ENCODE data around the gene OR2T1. TPM values are rescaled to one million over a fixed set of nuclear protein-coding genes. Genes with fewer than 3 reads are reported as not detected.
"Not testable (repeated sequence)": the region's sequence is repeated elsewhere in the genome, so short reads cannot be mapped to it uniquely, and the experiment has no call there.

Gene OR2T1
- total and polyA plus RNA-seq, 4 experiments from 2014 or later = not detected

DNA sequence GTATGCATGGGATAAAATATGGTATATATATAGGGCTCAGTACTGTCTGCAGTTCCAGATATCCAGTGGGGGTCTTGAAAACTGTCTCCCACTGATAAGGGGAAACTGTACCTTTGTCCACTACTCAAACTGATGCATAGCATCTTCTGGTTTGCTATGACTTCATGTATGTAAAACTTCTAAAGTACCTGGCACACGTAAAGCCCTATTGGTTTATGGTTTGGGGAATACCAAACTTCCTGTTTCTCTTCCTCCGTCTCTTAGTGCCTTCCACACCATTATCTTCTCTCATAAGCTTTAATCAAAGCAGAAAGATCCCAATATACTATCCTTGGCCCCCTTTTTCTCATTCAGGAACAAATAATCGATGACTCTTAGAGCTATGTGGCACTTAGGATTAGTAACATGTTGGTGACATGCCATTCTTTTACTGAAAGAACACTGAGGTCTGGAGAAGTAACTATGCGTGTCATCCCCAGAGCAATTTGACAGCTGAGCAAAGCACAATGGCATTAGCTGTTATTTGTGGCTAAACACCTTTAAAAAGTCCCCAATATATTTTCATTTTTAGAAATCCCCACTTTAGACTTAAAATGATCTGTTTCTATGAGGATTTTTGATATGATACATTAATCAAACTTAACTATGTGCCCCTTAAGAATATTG is 45.7 kb downstream of the OR2T1 start:
- H3K4me3 Mint-ChIP-seq; H3K27me3 Mint-ChIP-seq; intact Hi-C loops (cut with micrococcal nuclease); POLR2A ChIA-PET (ENCODE audit: partially characterized antibody); DNase-seq; H3K27ac ChIP-seq (ENCODE audit: low read depth, low read length); H3K36me3 ChIP-seq (ENCODE audit: insufficient read depth, low read length); H3K9me3 ChIP-seq (ENCODE audit: control insufficient read depth in 1 of 2, low read length in 2 of 2); H3K4me3 ChIP-seq (ENCODE audit: low read length in 2 of 2); CTCF ChIA-PET (ENCODE audit: partially characterized antibody); H3K4me1 Mint-ChIP-seq; H3K9me3 Mint-ChIP-seq; H3K36me3 Mint-ChIP-seq; H3K4me1 ChIP-seq (ENCODE audit: insufficient read depth, low read length); H3K27ac Mint-ChIP-seq; H3K27me3 ChIP-seq (ENCODE audit: insufficient read depth, low read length): not testable (repeated sequence)

DNA sequence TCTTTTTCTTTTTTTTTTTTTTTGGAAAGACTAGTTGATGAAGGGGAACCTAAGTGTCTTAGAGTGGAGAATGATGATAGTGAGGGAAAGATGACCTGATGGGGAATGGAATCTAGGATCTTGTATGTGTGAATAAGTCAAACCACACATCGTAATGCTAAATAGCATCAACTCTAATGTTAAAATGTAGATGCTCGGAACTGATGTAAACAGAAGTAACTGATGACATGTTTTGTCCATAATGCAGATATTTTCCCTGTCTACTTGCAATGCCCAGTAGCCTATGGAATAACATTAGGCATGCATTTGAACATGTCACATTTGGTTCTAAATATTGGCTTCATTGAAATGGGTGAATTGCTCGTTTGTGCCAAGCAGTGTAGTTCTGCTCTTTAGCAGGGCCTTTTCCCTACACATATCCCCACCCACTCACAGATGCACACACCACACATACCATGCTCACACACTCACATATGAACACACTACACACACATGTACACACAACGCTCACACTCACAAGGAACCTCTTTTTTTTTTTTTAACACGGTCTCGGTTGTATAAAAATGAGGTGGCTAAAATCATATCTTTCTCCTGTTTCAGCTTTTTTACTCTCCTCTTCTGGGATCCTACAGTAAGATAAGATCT is 47.1 kb downstream of the OR2T1 start:
- H3K9me3 ChIP-seq (ENCODE audit: control insufficient read depth in 1 of 2, low read length in 2 of 2); H3K27ac ChIP-seq (ENCODE audit: low read depth, low read length); POLR2A ChIA-PET (ENCODE audit: partially characterized antibody); H3K27ac Mint-ChIP-seq; H3K27me3 Mint-ChIP-seq; H3K27me3 ChIP-seq (ENCODE audit: insufficient read depth, low read length); CTCF ChIA-PET (ENCODE audit: partially characterized antibody); H3K4me1 ChIP-seq (ENCODE audit: insufficient read depth, low read length); H3K4me3 Mint-ChIP-seq; H3K4me1 Mint-ChIP-seq; H3K4me3 ChIP-seq (ENCODE audit: low read length in 2 of 2); intact Hi-C loops (cut with micrococcal nuclease); H3K9me3 Mint-ChIP-seq; H3K36me3 Mint-ChIP-seq; H3K36me3 ChIP-seq (ENCODE audit: insufficient read depth, low read length); DNase-seq: not testable (repeated sequence)

DNA sequence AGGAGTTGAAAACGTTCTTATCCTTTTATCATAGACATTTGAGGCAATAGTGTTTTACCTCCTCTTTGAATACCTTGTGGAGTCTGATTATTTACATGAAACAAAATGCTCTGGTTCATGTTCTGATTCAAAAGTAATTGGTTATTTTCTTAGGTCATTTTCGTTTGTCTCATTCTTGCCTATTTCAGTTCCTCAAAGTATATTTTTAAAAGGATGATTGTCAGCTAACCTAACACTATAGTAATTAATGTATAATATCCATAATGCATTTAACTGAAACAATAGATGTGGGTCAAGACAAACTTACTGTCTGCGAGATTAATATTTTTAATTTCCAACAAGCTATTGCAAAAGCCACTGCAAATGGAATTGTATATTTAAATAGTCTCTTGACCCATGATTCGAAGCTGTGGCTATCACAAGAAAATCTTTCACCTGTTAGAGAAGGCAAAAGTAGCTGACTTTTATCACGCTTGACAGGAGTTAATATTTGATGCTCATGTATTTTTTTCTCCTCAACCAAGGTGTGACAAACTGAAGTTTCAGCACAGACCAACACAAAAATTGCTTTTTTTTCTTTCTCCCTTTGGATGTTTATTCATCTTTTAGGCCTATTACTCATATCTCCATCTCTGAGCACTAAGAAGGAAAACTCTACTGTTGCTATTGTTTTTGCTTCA is 47.8 kb downstream of the OR2T1 start:
- H3K27me3 ChIP-seq (ENCODE audit: insufficient read depth, low read length); H3K4me1 Mint-ChIP-seq; H3K4me1 ChIP-seq (ENCODE audit: insufficient read depth, low read length); H3K9me3 Mint-ChIP-seq; H3K4me3 ChIP-seq (ENCODE audit: low read length in 2 of 2); H3K27ac ChIP-seq (ENCODE audit: low read depth, low read length); H3K4me3 Mint-ChIP-seq; H3K27me3 Mint-ChIP-seq; intact Hi-C loops (cut with micrococcal nuclease); DNase-seq; CTCF ChIA-PET (ENCODE audit: partially characterized antibody); H3K9me3 ChIP-seq (ENCODE audit: control insufficient read depth in 1 of 2, low read length in 2 of 2); POLR2A ChIA-PET (ENCODE audit: partially characterized antibody); H3K36me3 ChIP-seq (ENCODE audit: insufficient read depth, low read length); H3K27ac Mint-ChIP-seq; H3K36me3 Mint-ChIP-seq: not testable (repeated sequence)

GRCh38 chr1:248453619-248454018 is 50.8 kb downstream of the OR2T1 start:
- not testable (repeated sequence) for H3K27ac Mint-ChIP-seq

DNA sequence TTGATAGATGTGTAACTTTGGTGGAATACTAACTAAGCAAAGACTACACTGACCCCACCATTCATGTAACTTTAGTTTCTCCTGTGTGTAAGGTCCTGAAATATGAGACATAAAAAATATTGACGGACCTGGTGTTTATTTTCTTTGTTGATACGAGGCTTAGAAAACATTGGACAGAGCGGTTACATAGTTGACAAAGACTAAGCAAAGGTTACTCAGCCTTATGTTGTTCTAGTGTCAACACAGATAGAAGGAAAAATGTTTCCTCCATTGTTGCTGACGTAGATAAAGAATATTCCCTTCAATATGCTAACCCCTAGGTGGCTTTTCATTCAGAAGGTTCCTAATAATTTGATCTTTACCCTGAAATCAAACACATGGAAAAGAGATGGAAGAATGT is 52.2 kb downstream of the OR2T1 start:
- H3K27me3 Mint-ChIP-seq; H3K9me3 Mint-ChIP-seq; H3K36me3 Mint-ChIP-seq; H3K4me1 Mint-ChIP-seq; H3K4me3 ChIP-seq (ENCODE audit: low read length in 2 of 2); H3K36me3 ChIP-seq (ENCODE audit: insufficient read depth, low read length); intact Hi-C loops (cut with micrococcal nuclease); H3K27ac Mint-ChIP-seq; POLR2A ChIA-PET (ENCODE audit: partially characterized antibody); H3K27ac ChIP-seq (ENCODE audit: low read depth, low read length); H3K4me1 ChIP-seq (ENCODE audit: insufficient read depth, low read length); DNase-seq; CTCF ChIA-PET (ENCODE audit: partially characterized antibody); H3K27me3 ChIP-seq (ENCODE audit: insufficient read depth, low read length); H3K9me3 ChIP-seq (ENCODE audit: control insufficient read depth in 1 of 2, low read length in 2 of 2); H3K4me3 Mint-ChIP-seq: not testable (repeated sequence)

More at GRCh38 chr1:248453619-248454018, 50.8 kb downstream of the OR2T1 start:
- H3K9me3 ChIP-seq (ENCODE audit: control insufficient read depth in 1 of 2, low read length in 2 of 2); H3K4me1 ChIP-seq (ENCODE audit: insufficient read depth, low read length); H3K9me3 Mint-ChIP-seq; H3K4me3 ChIP-seq (ENCODE audit: low read length in 2 of 2); H3K27me3 Mint-ChIP-seq; H3K27me3 ChIP-seq (ENCODE audit: insufficient read depth, low read length); POLR2A ChIA-PET (ENCODE audit: partially characterized antibody); H3K36me3 ChIP-seq (ENCODE audit: insufficient read depth, low read length); H3K36me3 Mint-ChIP-seq; H3K27ac ChIP-seq (ENCODE audit: low read depth, low read length); DNase-seq; intact Hi-C loops (cut with micrococcal nuclease); H3K4me3 Mint-ChIP-seq; H3K4me1 Mint-ChIP-seq; CTCF ChIA-PET (ENCODE audit: partially characterized antibody): not testable (repeated sequence)

DNA sequence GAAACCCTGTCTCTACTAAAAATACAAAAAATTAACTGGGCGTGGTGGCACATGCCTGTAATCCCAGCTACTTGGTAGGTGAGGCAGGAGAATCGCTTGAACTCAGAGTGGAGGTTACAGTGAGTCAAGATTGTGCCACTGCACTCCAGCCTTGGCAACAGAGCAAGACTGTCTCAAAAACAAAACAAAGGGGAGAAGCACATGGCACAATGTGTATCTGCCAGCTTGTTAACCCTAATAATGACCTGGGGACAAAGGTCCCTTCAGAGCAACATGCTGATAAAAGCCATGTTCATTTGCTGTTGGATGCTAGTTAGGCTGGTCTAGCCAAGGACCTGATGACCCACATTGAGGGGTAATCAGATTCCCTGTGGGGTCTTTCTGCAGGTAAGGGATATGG is 53.8 kb downstream of the OR2T1 start:
- H3K36me3 ChIP-seq (ENCODE audit: insufficient read depth, low read length); intact Hi-C loops (cut with micrococcal nuclease); DNase-seq; H3K4me3 ChIP-seq (ENCODE audit: low read length in 2 of 2); CTCF ChIA-PET (ENCODE audit: partially characterized antibody); H3K4me1 ChIP-seq (ENCODE audit: insufficient read depth, low read length); POLR2A ChIA-PET (ENCODE audit: partially characterized antibody); H3K27me3 Mint-ChIP-seq; H3K9me3 Mint-ChIP-seq; H3K36me3 Mint-ChIP-seq; H3K9me3 ChIP-seq (ENCODE audit: control insufficient read depth in 1 of 2, low read length in 2 of 2); H3K27me3 ChIP-seq (ENCODE audit: insufficient read depth, low read length); H3K27ac Mint-ChIP-seq; H3K4me3 Mint-ChIP-seq; H3K27ac ChIP-seq (ENCODE audit: low read depth, low read length); H3K4me1 Mint-ChIP-seq: not testable (repeated sequence)

Measured in CD4-positive, alpha-beta memory T cell (primary cell).